SIG-M5 (cell line): ENCODE measurements around the gene CACNA1E.

Experiments used
- DNase-seq: peaks from one replicate; lab custom pipeline; 2025; lab: John Stamatoyannopoulos, UW

The CACNA1E gene

DNA sequence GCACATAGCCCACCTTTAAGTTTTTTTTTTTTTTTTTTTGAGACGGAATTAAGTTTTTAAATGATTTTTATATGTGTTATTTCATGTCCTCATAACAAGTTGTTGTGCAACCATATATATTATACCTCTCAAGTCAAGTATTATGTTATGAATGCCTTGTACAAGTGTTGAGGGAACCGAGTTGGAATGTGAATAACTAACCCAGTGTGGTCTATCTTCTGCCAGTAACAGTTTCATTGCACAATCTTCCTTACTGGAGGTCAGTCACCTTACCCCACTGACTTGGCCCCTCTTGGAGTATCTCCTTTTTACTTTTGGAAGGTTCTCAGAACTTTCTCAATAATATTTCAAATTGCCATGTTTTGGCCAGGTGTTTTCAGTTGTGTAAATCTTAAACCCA, 201.9 kb downstream of the CACNA1E start:
- no peak for DNase-seq

DNA sequence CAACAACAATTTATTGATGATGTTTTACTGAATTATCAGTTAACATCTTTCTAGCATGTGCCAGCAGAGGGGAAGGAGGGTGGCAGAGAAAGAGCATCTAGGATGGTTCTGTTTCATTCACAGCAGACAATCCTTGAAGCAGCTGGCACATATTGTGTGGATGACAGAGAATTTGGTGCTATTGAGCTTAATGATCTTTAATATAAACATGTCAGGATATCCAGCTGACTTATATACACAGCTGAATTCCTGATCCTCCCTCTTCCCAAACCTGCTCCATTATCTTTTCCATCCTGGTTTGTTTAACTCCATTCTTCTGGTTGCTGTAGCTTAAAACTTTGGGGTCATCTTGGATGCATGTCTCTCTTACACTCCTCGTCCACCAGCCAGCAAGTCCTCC, 218.6 kb downstream of the CACNA1E start:
- DNase-seq, result no peak

DNA sequence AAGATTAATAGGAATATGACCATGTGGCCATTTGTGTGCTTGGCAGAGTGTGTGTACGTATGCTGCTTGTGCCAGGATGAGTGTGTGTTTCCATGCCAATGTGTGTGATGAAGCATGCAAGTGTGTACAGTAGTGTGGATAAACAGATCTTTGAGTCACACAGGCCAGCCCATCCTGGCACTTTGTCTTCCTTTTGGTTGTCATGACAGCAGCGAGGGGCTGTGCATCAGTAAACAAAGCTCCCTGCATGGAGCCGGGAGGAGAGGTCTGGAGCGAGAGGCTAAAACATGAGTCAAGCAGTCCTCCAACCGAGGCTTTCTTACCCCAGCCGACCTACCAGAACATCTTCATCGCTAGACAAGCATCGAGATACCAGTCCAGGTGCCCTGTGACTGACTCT, 221.2 kb downstream of the CACNA1E start:
- no peak for DNase-seq

DNA sequence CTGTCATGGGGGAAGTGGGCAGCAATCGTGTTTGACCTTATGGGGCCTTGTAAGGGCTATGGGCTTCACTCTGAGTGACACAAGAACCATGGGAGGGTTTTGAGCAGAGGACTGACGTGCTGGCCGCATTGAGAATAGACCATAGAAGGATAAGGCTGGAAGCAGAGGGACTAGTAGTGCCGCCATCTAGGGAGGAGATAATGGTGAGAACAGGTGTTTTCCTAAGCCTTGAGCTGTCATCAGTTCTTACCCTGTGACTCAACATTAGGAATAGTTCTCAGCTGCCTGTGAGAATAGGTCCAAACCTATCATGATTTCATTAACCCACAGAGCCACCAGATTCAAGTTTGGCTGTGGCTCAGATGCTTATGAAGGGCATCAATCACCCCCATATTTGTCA, 228.5 kb downstream of the CACNA1E start:
- DNase-seq, result no peak

DNA sequence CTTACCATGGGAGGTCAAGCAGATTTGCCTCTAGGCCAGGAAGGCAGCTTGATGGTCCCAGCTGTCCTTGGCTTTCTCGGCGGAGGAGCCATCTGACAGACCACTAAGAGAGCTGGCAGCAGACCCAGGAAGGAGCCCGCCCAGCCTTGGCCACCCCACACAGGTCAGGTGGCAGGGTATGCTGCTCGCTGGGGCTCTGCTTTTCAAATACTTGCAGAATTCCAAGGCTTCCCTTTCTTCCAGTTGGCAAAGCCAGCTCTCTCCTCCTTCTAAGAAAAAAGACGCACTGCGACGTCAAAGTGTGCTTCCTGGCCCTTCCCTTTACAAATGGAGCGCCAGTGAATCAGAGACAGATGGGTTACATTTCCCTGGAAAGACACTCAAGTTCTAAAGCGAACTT, 229.4 kb downstream of the CACNA1E start:
- no peak for DNase-seq

DNA sequence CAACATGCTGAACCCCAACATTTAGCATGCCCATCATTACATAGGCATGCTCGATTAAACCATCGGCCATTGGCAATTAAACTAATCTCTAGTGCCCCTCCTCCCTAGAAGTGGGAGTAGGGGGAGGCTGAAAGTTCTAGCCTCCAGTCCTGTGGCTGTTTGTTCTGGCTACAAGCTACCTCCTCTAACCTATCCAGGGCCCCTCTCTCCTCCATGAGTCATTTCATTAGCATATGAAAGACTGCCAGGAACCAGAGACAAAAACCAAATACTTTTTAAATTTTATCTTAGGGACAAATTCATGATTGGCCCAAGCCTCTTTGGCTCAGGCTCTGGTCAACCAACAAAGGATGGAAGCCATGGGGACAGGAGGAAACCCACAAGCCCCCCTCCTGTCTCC, 231.1 kb downstream of the CACNA1E start:
- DNase-seq, result no peak

DNA sequence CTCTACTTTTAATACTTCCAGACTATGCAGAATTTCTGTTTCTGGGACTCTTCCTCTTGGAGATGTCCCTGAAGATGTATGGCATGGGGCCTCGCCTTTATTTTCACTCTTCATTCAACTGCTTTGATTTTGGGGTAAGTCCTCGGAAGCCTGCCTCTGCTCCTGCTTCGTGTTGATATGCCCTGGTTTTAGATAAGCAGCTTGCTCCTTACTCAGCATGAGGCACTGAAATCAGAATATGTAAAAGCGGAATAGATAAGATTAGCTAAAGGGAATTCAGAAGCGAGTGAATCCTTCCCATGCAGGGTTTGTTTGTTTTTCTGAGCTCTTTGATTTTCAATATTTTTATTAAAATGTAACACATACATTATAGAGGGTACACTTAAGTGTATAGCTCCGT, 234.7 kb downstream of the CACNA1E start:
- DNase-seq, result no peak

DNA sequence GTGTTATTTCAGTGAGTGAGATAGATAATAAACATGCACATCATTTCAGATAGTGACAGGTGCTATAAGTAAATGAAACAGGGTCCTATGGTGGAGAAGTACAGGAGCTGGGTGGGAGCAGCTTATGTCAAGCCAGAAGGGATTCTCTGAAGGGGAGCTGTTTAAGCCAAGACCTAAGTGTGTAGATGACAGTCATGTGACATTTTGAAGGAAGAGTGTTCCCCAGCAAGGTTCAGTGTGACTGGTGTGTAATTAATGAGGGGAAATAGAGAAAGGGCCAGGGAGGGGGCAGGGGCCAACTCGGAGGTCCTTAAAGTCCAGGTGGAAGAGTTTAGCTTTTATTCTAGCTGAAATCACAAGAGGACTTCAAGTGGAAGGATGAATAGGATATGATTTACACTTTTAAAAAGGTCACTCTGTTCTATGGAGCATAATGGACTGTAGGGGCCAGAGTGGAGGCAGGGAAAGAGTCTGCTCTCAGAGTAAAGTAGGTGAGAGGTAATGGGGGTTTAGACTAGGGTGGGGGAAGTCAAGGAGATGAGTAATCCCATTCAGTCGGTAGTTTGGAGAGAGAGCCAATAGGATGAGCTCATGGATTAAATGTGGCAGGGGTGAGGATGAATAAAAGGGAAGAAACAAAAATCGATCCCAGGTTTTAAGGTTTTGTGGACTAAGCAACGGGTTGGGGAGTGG, 243.1 kb downstream of the CACNA1E start:
- DNase-seq, result no peak

DNA sequence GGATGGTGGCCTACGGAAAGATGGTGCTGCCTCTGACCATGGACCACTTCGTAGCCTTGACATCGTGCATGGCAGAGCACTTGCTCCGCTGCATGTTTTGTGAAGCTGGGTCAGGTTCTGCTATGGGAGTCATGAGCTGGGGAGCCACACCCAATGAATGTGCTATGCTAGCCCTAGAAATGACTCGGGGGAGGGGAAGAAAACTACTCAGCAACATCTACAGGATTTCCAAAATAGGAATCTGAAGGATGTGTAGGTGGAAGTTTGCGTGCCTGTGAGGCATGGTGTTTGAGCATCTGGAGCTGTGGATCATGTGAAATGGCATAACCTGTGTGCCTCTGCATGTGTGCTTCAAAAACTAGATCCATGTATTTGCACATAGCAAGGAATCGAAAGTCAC, 247.3 kb downstream of the CACNA1E start:
- no peak for DNase-seq

DNA sequence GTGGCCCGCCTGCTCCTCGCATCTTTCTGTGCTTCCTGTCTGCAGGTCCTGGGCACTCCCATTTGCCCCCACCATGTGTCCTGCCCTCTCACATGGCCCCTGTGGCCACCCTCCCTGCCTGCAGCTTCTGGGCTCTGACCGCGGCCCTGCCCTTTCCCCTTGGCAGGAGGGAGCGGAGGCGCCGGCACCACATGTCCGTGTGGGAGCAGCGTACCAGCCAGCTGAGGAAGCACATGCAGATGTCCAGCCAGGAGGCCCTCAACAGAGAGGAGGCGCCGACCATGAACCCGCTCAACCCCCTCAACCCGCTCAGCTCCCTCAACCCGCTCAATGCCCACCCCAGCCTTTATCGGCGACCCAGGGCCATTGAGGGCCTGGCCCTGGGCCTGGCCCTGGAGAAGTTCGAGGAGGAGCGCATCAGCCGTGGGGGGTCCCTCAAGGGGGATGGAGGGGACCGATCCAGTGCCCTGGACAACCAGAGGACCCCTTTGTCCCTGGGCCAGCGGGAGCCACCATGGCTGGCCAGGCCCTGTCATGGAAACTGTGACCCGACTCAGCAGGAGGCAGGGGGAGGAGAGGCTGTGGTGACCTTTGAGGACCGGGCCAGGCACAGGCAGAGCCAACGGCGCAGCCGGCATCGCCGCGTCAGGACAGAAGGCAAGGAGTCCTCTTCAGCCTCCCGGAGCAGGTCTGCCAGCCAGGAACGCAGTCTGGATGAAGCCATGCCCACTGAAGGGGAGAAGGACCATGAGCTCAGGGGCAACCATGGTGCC, 249.1 kb downstream of the CACNA1E start:
- no peak for DNase-seq

DNA sequence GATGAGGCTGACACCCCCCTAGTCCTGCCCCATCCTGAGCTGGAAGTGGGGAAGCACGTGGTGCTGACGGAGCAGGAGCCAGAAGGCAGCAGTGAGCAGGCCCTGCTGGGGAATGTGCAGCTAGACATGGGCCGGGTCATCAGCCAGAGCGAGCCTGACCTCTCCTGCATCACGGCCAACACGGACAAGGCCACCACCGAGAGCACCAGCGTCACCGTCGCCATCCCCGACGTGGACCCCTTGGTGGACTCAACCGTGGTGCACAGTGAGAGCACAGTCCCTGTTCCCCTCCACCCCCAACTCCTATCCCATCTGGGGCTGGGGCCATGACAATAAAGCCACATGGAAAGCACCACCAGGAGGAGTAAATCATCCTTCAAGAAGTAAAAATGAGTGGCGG, 250.2 kb downstream of the CACNA1E start:
- DNase-seq, result no peak

DNA sequence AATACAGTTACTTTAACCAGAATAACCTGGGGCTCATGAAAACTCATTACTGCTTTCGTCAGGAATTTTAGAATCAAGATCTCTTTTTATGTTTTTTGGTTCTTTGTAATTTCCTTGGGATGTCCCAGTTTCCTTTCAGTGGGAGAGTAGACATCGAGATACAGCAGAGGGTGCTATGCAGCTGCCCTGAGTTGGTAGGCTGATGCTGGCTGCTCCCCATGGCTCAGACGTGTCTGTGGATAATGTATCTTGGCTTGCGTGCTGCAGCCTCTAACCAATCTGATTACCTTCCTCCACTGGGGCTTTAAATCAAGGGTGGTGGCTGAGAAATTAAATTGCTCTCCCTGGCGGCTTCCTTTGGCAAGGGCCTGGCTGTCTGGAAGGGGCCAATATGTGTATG, 253.7 kb downstream of the CACNA1E start:
- no peak for DNase-seq

DNA sequence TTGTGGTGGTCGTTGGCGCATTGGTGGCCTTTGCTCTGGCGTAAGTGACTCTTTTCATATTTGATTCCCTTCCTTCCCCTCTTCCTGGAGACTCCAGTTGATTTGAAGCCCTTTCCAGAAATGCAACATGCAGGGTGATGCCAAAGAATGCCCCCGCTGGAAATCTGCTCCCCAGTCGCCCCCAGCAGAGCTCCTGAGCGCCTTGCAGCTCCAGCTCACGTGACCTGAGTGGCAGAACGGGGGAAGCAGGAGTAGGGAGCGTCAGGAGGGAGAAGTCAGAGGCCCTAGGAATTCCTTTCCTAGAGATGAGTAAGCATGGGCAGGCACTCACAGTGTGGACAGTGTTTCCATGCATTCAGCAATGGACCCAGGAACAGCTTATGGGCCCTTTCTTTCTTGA, 255.9 kb downstream of the CACNA1E start:
- DNase-seq, result no peak

DNA sequence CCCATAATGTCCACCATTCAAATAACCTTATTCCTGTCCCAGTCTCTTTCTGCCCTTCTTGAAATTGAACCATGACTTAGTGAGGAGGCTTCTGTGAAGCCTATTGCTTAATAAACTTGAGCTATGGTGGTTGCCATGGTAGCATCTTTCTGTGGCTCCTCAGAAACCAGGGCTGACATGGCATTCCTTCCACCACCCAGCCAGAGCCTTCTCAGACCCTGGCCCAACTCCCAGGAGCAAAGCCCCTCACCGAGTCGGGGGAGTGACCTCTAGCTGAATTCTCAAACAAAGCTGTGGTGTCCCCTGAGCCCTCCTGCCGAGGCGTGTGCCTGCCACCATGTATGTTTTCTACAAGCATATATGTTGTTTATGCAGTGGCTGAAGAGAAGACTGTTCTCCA, 259.1 kb downstream of the CACNA1E start:
- no peak for DNase-seq

DNA sequence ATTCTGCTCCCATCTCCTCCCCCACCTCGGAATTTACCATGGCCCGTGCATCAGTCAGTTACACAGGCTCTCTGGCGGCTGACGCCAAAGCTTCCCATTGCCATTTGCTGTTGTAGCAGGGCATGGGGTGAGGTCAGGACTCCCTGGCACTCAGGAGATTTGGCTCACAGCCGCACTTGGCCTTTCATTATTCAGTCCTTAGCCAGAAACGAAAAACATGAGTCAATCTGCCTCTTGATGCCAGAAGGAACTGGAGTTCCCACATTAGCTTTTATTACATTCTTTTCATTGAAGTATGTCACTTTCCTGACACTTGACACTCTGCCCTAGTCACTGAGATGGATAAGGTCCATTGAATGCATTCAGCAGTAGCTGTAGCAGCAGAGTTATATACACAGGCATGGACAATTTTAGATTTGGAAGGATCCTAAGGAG, 260.6 kb downstream of the CACNA1E start:
- no peak for DNase-seq

DNA sequence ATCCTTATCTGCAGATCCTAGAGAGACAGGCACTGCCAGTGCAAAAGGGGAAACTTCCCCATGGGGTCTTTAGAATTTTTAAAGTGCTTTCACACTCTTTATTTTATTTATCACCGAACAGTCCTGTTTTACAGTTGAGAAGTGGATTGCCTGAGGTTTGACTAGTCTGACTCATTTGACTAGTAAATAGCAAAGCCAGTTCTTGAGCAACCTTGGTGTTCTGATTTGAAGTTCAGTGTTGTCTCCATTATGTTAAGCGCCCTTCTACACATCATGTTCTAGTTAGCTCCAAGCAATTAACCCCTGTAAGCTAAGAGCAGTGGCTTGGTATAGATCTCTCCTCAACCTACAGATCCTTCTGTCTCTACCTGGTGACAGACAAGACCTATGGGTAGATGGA, 262.9 kb downstream of the CACNA1E start:
- no peak for DNase-seq

DNA sequence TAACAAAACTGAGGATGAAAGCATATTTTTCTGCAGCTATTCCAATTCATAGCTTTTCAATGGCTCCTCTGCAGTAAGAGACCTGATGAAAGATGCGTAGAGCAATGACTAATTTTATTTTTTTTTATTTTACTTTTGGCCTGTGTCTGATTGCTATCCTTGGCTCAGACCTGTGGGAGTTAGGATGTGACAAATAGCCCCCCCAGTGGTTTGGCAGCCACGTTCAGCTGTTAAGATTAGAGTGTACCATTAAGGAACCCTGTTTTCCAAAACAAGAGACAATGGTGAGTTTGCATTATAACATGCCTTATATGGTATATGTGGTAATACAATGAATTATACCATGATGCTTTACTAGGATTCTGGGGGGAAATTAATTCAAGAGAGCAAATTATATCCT, 264.7 kb downstream of the CACNA1E start:
- no peak for DNase-seq

DNA sequence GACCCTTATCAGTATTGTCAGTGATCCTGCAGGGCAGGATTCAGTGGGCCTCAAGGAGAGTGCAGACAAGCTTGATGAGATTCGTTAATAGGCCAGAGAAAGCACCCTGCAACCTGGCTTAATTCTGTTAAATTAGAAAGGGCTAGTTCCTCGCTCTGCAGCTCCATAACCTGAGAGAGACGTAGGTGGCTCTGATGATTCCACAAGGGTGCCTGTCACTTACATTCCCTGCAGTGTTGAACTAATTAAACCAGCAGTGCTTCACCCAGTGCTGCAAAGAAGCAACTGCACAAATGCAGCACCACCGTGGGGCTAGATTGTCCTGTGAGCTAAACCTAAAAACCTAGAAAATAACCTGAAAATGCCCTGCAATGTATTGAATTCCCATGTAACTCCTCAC, 270.8 kb downstream of the CACNA1E start:
- DNase-seq, result no peak

DNA sequence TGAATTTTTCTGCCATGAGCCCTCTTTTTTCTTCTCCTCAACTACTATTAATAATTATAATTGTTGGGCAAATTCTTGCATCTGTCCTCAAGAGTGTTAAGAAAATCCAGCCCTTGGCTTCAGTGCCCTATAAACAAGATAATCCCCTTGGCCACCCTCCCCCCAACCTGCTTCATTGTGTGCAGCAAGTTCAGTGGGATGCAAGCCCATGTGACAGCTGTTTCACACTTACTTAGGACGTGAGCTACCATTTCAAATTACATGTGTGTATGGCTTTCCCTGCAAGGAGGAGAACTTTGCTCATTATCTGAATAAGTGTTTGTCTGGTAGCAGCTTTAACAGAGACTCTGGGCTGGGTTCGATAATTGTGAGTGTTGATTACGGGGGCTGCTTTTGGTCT, 276.2 kb downstream of the CACNA1E start:
- no peak for DNase-seq

DNA sequence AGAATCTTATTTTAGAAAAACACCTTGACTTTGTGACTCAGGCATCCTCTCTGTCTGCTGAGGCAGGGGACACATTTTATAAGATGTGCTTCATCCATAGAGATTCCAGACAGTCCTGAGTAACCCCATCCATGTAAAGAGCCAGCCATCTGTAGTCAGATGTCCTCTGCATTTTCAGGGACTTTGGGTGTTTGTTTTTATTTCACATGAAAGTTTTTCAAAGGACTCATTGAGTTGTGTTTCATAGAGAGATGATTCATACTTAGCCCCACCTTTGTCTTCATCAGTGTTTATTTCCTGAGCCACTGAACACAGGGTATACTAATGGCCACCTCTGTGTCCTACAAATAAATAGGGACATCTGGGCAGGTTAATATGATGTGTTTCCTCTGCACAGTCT, 280.4 kb downstream of the CACNA1E start:
- DNase-seq, result no peak

DNA sequence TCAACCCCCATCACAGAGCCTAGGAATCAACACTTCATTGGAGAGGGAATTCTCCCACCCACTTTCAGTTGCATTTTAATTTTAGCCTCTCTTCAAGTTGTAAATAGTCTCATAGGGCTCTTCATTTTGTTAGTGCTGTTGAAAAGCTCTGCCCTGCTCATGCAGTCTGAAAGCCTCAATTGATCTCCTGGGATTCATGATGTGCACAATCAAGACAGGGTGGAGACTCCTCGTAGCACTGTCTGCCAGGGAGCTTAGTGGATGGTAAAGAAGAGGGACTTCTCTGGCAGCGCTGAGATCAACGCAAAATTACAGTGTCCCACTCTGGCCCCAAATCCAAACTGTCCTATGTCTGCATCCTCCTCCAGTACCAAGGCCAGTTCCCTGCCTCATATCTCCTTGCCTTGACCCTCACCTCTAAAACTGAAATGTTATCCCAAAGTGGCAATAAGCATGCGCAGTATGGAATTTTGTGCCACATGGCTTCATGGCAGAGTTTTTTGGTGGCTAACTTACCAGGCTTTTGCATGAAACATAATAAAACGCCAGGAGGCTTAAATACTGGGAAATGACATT, 282.2 kb downstream of the CACNA1E start:
- DNase-seq, result no peak

DNA sequence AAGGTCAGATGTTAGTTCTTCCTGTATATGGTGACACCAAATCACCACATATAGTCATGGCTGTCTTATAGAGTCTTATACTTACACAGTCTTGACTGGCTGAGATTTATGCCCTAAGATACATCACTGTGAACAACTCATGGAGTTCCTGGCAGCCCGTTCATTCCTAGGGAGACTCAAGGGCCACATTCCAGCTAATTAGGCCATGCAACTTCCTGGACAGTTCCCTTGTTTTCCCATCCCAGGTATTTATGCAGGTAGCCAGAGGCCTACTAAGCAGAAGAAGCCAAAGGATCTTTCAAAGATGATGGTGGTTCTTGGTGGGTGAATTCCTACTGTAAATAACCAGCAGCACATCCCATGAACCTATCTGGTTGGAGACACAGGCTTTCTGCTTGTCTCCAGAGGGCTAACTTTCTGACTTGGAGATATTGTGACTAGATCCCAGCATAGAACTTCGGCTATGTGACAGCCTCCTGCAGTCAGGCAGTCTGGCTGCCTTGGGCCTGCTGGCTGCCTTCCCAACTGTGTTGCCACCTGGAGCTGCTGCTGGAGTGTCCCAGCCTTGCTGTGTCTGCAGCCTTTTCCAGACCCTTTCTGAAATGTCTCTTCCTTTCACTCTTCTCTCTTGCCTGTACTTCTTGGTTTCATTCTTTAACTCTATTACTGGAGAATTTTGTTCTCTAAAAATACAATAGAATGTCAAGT, 283.8 kb downstream of the CACNA1E start:
- no peak for DNase-seq
